OCI-LY3 (cell line): ENCODE measurements around the gene MINDY4.
A peak's percentile ranks its signal among the peaks of the same experiment; 100 is the strongest.

Experiments used
- H2AFZ ChIP-seq: fragments of 200-600, 300-600 bp; shearing (Covaris generic); 2 replicates; pipeline ENCODE4 v1.6.0; 2014; ENCODE audit warnings: antibody characterized with exemption, low read depth, low read length
- H3K27ac ChIP-seq: fragments of 200-600, 300-600 bp; sonication (generic); 2 replicates; pipeline ENCODE4 v1.5.1; 2014; ENCODE audit warnings: mild to moderate bottlenecking, low read length, moderate library complexity, mixed read lengths
- H3K27me3 ChIP-seq: fragments of 200-600, 300-600 bp; sonication (generic); 2 replicates; pipeline ENCODE4 v1.6.1; 2014; ENCODE audit warnings: low read depth, low read length, mixed read lengths
- H3K36me3 ChIP-seq: fragments of 200-600, 300-600 bp; sonication (generic); replicated peaks from 2 replicates; pipeline ENCODE3; 2014; ENCODE audit warnings: low read depth, low read length, mixed read lengths
- H3K4me1 ChIP-seq: fragments of 300-600, 200-600 bp; sonication (generic); 2 replicates; pipeline ENCODE4 v1.6.1; 2014; ENCODE audit warnings: low read length, mixed read lengths
- H3K4me2 ChIP-seq: fragments of 200-600, 300-600 bp; sonication (generic); 2 replicates; pipeline ENCODE4 v1.6.1; 2014; ENCODE audit warnings: low read length, mixed read lengths
- H3K4me3 ChIP-seq: fragments of 300-600, 200-600 bp; sonication (generic); 2 replicates; pipeline ENCODE4 v1.5.1; 2014; ENCODE audit warnings: antibody characterized with exemption, mild to moderate bottlenecking, low read length, moderate library complexity
- H3K79me2 ChIP-seq: fragments of 300-600, 200-600 bp; shearing (Covaris generic); 2 replicates; pipeline ENCODE4 v1.6.1; 2014; ENCODE audit warnings: mild to moderate bottlenecking, low read length, mixed read lengths
- H3K9ac ChIP-seq: fragments of 300-600, 200-600 bp; shearing (Covaris generic); 2 replicates; pipeline ENCODE4 v1.6.0; 2014; ENCODE audit warnings: mild to moderate bottlenecking, low read length, moderate library complexity
- H3K9me3 ChIP-seq: fragments of 200-600, 300-600 bp; shearing (Covaris generic); 2 replicates; pipeline ENCODE4 v1.6.1; 2014; ENCODE audit warnings: low read length, mixed read lengths; ENCODE audit not compliant: insufficient read depth
- H4K20me1 ChIP-seq: fragments of 200-600, 300-600 bp; sonication (generic); 2 replicates; pipeline ENCODE4 v1.6.1; 2016; ENCODE audit warnings: low read length, mixed read lengths; ENCODE audit not compliant: insufficient read depth
- CTCF ChIP-seq: fragments of 200-600, 300-600 bp; sonication (generic); IDR thresholded peaks from 2 replicates; pipeline ENCODE4 v1.5.1; 2014; ENCODE audit warnings: antibody characterized with exemption, low read length, low read depth
- EZH2phosphoT487 ChIP-seq: fragments of 200-600 bp; shearing (Covaris generic); IDR thresholded peaks from 2 replicates; pipeline ENCODE4 v1.6.1; 2018; ENCODE audit warnings: antibody characterized with exemption, mixed run types, low read depth

MINDY4 gene

GRCh38 chr7:30795161-30795948, 24.1 kb downstream of the MINDY4 start:
- H3K79me2 ChIP-seq, result no peaks in the 10 kb centered on the region
- H4K20me1 ChIP-seq, result no peaks in the 10 kb centered on the region
- H2AFZ ChIP-seq, result no peak overlapping the region
- peak overlapping the region; percentile 96 for H3K27ac ChIP-seq
- peaks cover 6% of the 10 kb centered on the region for H3K36me3 ChIP-seq
- H3K9ac ChIP-seq, result no peak overlapping the region; the same call in 1 of the 2 replicates
- no peak overlapping the region for H3K4me3 ChIP-seq
- H3K27me3 ChIP-seq, result no peaks in the 10 kb centered on the region
- peak overlapping the region; percentile 73; the same call in 1 of the 2 replicates for H3K4me2 ChIP-seq
- H3K9me3 ChIP-seq, result no peaks in the 10 kb centered on the region
- H3K4me1 ChIP-seq, result peaks cover 54% of the 10 kb centered on the region
- TF ChIP-seq EZH2phosphoT487, result no peak

DNA sequence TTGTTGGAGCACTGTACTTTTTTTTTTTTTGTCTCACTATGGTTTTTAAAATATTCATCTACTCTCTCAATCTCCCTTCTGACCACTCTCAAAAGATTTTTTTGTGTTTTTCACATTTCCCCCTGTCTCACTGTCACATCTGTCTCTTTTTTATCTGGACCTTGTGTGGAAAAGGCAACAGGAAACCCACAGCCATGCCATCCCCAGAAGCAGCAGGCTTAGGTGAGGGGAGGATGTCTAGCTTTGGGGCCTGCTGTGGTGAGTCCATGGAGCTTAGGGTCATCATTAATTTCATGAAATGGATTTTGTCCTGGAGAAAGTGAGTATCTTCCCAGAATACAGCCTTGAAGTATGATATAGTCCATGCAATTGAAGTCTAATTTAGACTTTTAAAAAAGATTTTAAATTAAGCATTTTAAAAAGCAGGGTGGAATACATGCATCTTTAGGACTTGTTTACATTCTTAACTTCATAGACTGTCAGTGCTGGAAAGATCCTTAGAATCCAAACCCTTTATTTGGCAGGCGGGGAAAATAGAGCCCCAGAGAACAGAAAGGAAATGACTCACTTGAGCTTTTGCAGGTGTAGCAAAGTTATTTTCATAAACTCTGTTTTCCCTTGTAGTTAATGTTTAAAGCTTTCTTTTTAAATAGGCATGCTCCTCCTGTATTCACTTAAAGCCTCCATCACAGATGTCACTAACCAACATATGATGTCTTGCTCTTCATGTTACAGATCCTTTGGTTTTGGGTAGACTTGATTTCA, 25.1 kb downstream of the MINDY4 start:
- peak overlapping the region; percentile 73 for H3K4me2 ChIP-seq
- peaks cover 6% of the 10 kb centered on the region for H3K36me3 ChIP-seq
- peaks cover 63% of the 10 kb centered on the region for H3K4me1 ChIP-seq
- no peaks in the 10 kb centered on the region for H3K27me3 ChIP-seq
- H2AFZ ChIP-seq, result no peak overlapping the region
- H3K27ac ChIP-seq, result peak overlapping the region; percentile 96
- no peaks in the 10 kb centered on the region for H3K79me2 ChIP-seq
- peak overlapping the region; percentile 70 for H3K9ac ChIP-seq
- TF ChIP-seq EZH2phosphoT487 (no peak), CTCF (no peak)
- no peaks in the 10 kb centered on the region for H3K9me3 ChIP-seq
- H4K20me1 ChIP-seq, result no peaks in the 10 kb centered on the region
- H3K4me3 ChIP-seq, result no peak overlapping the region

DNA sequence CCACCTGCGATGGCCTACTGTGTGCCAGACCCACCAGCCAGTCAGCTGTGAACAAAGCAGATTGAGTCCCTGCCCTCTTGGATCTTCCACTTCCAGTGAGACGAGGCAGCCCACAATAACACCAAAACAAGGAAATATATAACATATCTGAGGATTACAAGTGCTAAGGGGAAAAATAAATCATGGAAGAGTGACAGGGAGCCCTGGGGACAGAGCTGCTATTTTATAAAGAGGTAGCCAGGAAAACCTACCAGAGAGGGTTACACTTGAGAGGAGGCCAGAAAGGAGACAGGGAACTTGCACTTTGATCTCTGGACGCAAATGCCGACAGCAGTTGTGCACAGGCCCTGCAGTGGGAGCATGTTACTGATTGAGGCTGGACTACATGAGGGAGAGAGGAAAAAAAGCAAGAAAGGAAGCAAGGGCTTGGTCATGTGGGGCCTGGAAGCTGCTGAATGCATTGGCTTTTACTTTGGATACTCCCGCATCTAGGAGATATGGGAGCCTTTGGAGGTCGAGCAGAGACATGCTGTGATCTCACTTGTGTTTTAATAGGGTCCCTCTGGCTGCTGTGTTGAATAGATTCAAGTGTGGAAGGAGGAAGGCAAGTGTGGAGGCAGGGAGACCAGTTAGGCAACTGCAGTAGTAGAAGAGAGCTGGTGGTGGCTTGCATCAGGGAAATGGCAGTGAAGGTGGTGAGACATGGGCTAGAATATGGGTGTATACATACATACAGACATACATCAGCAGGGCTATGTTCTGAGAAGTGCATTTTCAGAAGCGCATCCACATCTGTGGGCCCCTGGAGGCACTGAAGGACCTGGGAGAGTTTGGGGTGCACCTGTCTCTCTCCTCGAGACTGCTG, 26.2 kb downstream of the MINDY4 start:
- Histone ChIP-seq H3K79me2 (no peaks in the 10 kb centered on the region), H3K9ac (peak overlapping the region; percentile 70), H3K27ac (peak overlapping the region; percentile 96), H3K9me3 (no peaks in the 10 kb centered on the region), H4K20me1 (no peaks in the 10 kb centered on the region), H3K36me3 (peaks cover 9% of the 10 kb centered on the region), H2AFZ (no peak overlapping the region), H3K4me2 (peak overlapping the region; percentile 73), H3K4me3 (no peak overlapping the region), H3K27me3 (no peaks in the 10 kb centered on the region), H3K4me1 (peaks cover 74% of the 10 kb centered on the region)
- no peak for TF ChIP-seq EZH2phosphoT487
- no peak for TF ChIP-seq CTCF

DNA sequence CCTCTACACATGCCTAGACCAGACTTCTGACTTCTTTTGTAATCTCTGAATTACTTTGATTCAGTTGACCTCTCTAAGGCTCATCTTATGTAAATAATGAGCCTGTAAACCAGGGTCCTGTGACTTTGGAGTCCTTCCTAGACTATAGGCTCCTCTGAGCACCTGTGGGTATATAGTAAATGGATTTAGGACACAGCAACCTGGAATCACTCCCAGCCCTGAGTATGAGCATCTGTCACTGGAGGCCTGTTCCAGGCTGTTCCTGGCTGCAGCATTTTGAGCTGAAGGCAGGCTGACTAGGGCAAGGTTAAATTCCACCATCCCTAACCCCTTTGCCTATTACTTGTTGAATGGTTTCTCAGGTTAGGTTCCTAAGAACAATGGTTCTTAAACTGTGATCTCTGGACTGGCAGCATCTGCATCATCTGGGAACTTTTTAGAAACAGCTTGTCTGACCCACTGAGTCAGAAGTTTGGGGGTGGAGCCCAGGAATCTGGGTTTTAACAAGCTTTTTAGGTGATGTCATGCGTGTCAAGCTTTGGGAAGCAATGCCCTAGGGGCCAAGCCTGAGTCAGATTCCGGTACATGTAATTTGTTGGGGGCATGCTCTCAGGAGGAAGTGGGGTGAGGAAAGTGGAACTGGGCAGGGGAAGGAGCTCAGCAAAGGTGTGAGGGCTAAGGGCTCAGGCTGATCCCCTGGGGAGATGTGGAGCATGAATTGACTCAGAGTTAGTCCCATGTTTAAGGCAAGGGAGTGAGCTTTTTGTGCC, 28.2 kb downstream of the MINDY4 start:
- peaks cover 74% of the 10 kb centered on the region for H3K4me1 ChIP-seq
- no peaks in the 10 kb centered on the region for H3K9me3 ChIP-seq
- H3K27ac ChIP-seq, result peak overlapping the region; percentile 96
- H3K79me2 ChIP-seq, result no peaks in the 10 kb centered on the region
- H2AFZ ChIP-seq, result no peak overlapping the region
- TF ChIP-seq CTCF (no peak), EZH2phosphoT487 (no peak)
- H3K27me3 ChIP-seq, result no peaks in the 10 kb centered on the region
- peak overlapping the region; percentile 16 for H3K4me3 ChIP-seq
- peak overlapping the region; percentile 71 for H3K9ac ChIP-seq
- H3K4me2 ChIP-seq, result peak overlapping the region; percentile 58
- no peaks in the 10 kb centered on the region for H4K20me1 ChIP-seq
- peaks cover 16% of the 10 kb centered on the region for H3K36me3 ChIP-seq
